Esophagus squamous epithelium (tissue), 4 donors: ENCODE data around the gene OXCT1.

ENCODE experiments used
- POLR2A ChIP-seq, 4 donors: fragments of 450-650 bp; IDR thresholded peaks; one replicate each; pipeline ENCODE4 v1.6.1; 2017; ENCODE audit warnings: antibody characterized with exemption in 4 of 4, mild to moderate bottlenecking in 4 of 4, moderate library complexity in 3 of 4
- TF ChIP-seq, protein P1 (sequence below), 6 experiments: fragments of 450-650 bp in 4 of 6; fragments of 200-600 bp in 2 of 6; sonication (generic) in 2 of 6; IDR thresholded peaks; one replicate each; pipeline ENCODE4 v1.5.1; 2016 to 2019; ENCODE audit warnings: antibody characterized with exemption in 6 of 6, mild to moderate bottlenecking in 4 of 6, moderate library complexity in 4 of 6

DNA sequence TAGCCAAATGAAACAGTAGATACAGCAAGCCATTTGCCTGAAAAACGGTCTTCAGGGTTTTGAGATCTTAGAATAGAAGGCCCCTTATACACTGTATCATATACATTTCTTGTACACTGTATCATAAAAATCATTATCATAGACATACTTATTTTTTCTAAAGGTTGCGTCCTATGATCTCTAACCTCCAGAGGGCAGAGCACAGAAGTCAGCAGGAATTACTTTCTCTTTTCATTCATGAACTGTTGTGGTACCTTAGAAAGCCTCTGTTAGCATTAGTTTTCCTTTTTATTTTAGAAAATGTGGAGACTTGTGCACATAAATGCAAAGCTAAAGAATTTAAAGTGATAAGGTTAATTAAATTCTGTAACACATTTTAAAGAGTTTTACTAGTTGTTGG is 115.4 kb downstream of the OXCT1 start:
- TF ChIP-seq, protein P1, sequence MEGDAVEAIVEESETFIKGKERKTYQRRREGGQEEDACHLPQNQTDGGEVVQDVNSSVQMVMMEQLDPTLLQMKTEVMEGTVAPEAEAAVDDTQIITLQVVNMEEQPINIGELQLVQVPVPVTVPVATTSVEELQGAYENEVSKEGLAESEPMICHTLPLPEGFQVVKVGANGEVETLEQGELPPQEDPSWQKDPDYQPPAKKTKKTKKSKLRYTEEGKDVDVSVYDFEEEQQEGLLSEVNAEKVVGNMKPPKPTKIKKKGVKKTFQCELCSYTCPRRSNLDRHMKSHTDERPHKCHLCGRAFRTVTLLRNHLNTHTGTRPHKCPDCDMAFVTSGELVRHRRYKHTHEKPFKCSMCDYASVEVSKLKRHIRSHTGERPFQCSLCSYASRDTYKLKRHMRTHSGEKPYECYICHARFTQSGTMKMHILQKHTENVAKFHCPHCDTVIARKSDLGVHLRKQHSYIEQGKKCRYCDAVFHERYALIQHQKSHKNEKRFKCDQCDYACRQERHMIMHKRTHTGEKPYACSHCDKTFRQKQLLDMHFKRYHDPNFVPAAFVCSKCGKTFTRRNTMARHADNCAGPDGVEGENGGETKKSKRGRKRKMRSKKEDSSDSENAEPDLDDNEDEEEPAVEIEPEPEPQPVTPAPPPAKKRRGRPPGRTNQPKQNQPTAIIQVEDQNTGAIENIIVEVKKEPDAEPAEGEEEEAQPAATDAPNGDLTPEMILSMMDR (IDR thresholded peaks at IDR 0.05), result no peak
- no peak for TF ChIP-seq POLR2A (IDR thresholded peaks at IDR 0.05)
